Measurements from ENCODE around the gene RSRC1. TPM values are rescaled to one million over a fixed set of nuclear protein-coding genes. Genes with fewer than 3 reads are reported as not detected.

RSRC1 gene
- total RNA-seq, 2 donors from 2014 or later, result 38.7 to 49.6 TPM

DNA sequence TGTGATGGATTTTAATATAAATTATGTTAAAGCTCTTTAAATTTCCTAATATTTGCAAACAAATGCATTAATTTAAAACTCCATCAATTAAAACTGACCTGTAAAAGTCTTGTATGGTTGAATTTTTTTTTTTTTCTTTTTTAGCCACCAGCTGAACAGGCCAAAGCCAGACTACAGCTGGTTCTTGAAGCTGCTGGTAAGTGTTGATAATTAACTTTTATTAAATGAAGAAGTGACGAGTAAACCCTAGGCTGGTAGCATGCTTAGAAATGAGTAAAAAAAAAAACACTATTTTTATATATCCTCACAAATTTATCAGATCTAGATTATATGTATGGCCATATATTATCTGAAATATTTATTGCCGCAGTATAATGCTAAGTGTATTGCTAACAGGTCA lies 244.8 kb downstream of the RSRC1 start:
- Mint-ChIP-seq H3K27me3 (no peaks in the 10 kb centered on the region), H3K36me3 (no peaks in the 10 kb centered on the region), H3K4me3 (no peak overlapping the region), H3K4me1 (ENCODE audit: low read depth in 2 of 2) (peaks cover 19 to 21% of the 10 kb centered on the region in 2 donors), H3K27ac (no peak overlapping the region), H3K9me3 (no peaks in the 10 kb centered on the region)
- ATAC-seq, result no peak
- DNase-seq (ENCODE audit: low spot score), result no peak

DNA sequence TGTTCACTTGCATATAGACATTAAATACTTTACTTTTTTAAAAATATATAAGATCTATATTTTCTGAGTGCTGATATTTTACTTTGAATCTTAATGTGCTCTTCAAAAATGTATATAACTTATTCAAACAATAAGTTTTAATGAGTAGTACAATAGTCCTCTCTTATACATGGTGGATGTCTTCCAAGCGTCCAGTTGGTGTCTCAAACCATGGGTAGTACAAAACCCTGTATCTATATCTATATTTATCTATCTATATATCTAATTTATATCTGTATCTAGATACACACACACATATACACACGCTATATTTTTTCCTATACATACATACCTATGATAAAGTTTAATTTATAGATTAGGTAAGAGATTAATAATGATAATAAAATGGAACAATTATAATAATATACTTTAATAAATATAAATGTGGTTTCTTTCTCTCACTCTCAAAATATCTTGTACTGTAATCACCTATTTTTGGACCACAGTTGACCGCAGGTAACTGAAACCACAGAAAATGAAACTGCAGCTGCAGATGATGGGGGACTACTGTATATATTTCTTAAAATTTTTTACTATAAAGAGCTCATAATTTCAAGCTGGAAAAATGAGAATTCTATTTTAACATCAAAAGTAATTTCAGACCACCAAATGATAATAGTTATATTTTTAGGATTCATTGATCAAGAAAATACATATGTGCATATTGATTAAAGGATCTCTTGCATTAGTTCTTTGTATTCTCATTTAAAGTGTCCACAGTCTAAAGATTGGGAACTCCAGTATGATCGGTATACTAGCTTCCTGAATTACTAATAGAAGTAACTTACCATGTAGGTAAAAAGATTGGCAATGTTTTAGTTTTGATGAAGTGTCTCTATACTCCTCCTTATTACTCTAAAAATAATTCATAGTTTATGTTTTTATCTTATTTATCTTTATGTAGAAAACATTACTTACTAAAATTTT lies 246.0 kb downstream of the RSRC1 start:
- H3K27ac Mint-ChIP-seq, result no peak overlapping the region
- no peak for ATAC-seq
- no peaks in the 10 kb centered on the region for H3K36me3 Mint-ChIP-seq
- H3K9me3 Mint-ChIP-seq, result no peaks in the 10 kb centered on the region
- H3K4me1 Mint-ChIP-seq (ENCODE audit: low read depth in 2 of 2), result peaks cover 19 to 21% of the 10 kb centered on the region in 2 donors
- no peak overlapping the region for H3K4me3 Mint-ChIP-seq
- H3K27me3 Mint-ChIP-seq, result no peaks in the 10 kb centered on the region
- DNase-seq (ENCODE audit: low spot score), result no peak

DNA sequence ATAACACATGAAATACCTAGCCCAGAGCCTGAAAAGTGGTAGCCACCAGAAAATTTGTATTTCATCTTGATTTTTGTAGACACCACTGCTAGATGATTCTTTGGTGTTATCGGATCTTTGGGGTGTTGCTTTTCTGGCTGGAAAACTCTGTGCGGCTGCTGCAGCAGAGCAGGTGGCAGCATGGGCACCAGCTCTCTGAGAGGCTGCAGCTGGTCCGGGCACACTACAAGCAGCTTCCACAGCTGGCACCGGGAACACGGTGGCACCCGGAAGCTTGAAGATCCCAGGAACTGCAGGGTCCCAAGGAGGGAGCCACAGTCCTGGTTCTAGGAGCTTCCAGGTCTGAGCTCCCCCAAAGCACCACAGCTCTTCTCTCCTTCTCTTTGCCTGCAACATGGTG lies 249.4 kb downstream of the RSRC1 start:
- peaks cover 0 to 2% of the 10 kb centered on the region in 2 donors for H3K4me1 Mint-ChIP-seq (ENCODE audit: low read depth in 2 of 2)
- ATAC-seq, result no peak
- no peaks in the 10 kb centered on the region for H3K36me3 Mint-ChIP-seq

DNA sequence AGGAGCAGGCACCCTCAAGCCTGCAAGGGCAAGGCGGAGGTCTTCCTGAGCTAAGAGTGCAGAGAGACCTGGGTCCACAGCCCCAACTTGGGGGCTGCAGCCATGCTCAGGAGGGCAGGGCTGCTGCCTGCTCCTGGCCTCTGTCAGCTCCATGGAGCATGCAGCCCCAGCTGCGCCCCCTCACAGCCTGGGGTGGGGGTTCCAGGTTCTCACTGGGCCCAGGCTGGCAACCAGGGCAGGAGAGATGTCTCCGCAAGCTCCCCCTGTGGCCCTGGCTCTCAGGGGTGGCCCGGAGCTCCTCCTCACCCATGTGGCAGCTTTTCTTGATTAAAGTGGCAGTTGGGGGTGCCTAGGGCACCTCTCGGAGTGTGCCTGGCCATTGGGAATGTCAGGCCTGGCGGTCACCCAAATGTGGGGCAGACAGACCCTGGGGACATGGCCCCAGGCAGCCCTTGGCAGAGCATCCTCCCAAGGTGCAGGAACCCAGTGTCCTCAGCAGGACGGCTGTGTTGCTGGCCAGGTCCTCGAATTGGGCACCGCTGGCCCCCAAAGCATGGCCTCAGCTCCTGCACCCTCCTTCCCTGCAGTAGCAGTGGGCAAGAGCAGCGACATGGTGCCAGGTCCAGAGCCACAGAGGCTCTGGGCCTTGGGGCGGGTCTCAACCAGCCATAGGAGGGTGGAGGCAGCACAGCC lies 251.0 kb downstream of the RSRC1 start:
- no peak overlapping the region for H3K4me3 Mint-ChIP-seq
- DNase-seq (ENCODE audit: low spot score), result no peak
- ATAC-seq, result no peak
- H3K9me3 Mint-ChIP-seq, result no peaks in the 10 kb centered on the region
- H3K27ac Mint-ChIP-seq, result no peak overlapping the region
- H3K4me1 Mint-ChIP-seq (ENCODE audit: low read depth in 2 of 2), result peaks cover 0 to 2% of the 10 kb centered on the region in 2 donors
- H3K36me3 Mint-ChIP-seq, result no peaks in the 10 kb centered on the region
- no peaks in the 10 kb centered on the region for H3K27me3 Mint-ChIP-seq

More for the DNA sequence above, 249.4 kb downstream of the RSRC1 start:
- Mint-ChIP-seq H3K27me3 (no peaks in the 10 kb centered on the region), H3K27ac (no peak overlapping the region), H3K4me3 (no peak overlapping the region), H3K9me3 (no peaks in the 10 kb centered on the region)
- DNase-seq (ENCODE audit: low spot score), result no peak

DNA sequence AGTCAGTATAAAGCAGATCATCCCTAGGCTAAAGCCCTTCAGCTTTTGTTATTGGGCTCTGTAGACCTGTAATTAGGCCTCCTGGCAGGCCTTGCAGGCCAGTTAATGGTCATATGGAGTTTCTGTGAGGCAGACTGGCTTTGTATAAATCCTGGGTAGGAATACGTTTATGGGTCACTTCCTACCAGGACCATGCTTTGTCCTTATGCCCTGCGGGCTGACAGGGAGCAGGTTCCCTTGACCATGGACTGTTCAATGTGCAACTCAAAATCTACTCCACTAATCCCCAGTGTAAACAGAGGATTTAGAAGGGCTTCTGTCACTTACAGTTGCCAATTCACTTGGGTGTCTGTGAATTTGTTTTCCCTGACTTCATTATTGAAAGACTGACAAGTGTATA lies 258.4 kb downstream of the RSRC1 start:
- Mint-ChIP-seq H3K27me3 (no peaks in the 10 kb centered on the region), H3K4me3 (no peak overlapping the region), H3K27ac (no peak overlapping the region), H3K36me3 (peaks cover 8% of the 10 kb centered on the region), H3K9me3 (peaks cover 3% of the 10 kb centered on the region), H3K4me1 (ENCODE audit: low read depth in 2 of 2) (no peaks in the 10 kb centered on the region)
- ATAC-seq, result no peak
- DNase-seq (ENCODE audit: low spot score), result no peak

DNA sequence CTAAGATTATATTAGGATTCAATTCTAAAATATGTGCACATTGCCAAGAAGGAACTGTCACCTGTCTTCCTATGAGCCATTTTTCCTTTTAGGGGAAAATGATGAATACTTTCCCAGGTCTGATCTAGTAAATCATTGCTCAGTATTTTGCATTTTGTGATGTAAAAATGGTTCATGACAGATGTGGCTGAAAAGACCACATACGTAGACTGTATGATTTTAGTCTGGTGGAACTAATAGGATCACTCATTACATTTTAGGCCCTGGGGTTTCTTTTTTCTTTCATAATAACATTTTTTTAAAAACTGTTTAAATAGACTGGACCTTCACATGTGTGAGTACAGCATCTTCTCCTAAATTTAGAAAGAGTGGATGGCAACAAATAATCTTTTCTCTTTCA lies 259.4 kb downstream of the RSRC1 start:
- Mint-ChIP-seq H3K9me3 (peaks cover 3% of the 10 kb centered on the region), H3K27ac (no peak overlapping the region), H3K27me3 (no peaks in the 10 kb centered on the region), H3K36me3 (peaks cover 8% of the 10 kb centered on the region), H3K4me3 (no peak overlapping the region), H3K4me1 (ENCODE audit: low read depth in 2 of 2) (no peaks in the 10 kb centered on the region)
- no peak for DNase-seq (ENCODE audit: low spot score)
- ATAC-seq, result no peak

DNA sequence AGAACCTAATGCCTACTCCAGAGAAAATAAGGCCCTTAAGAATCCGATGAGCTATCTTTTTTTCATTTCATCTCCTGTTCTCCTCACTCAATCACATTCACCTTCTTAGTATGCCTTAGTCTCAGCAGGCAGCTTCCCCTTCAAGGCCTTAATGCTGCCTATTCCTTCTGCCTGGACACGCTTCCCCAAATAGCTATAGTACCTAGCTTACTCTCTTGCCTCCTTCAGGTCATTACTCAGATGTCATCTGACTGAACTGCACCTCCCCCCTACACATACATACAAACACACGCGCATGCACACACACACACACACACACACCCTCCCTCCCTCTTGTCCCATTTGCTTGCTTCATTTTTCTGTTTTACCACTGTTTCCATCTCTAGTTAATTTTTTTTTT lies 269.6 kb downstream of the RSRC1 start:
- H3K4me1 Mint-ChIP-seq (ENCODE audit: low read depth in 2 of 2), result peaks cover 0 to 3% of the 10 kb centered on the region in 2 donors
- H3K36me3 Mint-ChIP-seq, result no peaks in the 10 kb centered on the region
- H3K9me3 Mint-ChIP-seq, result peaks cover 2% of the 10 kb centered on the region
- ATAC-seq, result no peak
- no peak overlapping the region for H3K27ac Mint-ChIP-seq
- H3K4me3 Mint-ChIP-seq, result no peak overlapping the region
- DNase-seq (ENCODE audit: low spot score), result no peak
- H3K27me3 Mint-ChIP-seq, result no peaks in the 10 kb centered on the region

DNA sequence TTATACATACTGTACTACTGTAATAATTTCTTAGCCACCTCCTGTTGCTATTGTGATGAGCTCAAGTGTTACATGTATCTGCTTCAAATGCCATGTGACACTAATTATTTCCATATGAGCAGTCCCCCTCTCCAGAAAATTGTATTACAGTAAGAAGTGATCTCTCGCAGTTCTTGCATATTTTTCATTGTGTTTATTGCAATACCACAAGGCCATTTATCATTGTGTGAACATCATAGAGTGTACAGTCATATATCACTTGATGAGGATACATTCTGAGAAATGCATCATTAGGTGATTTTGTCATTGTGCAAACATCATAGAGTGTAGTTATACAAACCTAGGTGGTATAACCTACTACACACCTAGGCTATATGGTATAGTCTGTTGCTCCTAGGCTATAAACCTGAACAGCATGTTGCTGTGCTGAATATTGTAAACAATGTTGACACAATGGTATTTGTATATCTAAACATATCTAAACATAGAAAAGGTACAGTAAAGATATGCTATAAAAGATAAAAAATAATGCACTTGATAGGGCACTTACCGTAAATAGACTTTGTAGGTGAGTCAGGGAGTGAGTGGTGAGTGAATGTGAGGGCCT lies 271.5 kb downstream of the RSRC1 start:
- Mint-ChIP-seq H3K27ac (no peak overlapping the region), H3K27me3 (no peaks in the 10 kb centered on the region), H3K36me3 (no peaks in the 10 kb centered on the region), H3K4me1 (ENCODE audit: low read depth in 2 of 2) (peaks cover 0 to 3% of the 10 kb centered on the region in 2 donors), H3K9me3 (peaks cover 2% of the 10 kb centered on the region), H3K4me3 (no peak overlapping the region)
- no peak for DNase-seq (ENCODE audit: low spot score)
- ATAC-seq, result no peak

DNA sequence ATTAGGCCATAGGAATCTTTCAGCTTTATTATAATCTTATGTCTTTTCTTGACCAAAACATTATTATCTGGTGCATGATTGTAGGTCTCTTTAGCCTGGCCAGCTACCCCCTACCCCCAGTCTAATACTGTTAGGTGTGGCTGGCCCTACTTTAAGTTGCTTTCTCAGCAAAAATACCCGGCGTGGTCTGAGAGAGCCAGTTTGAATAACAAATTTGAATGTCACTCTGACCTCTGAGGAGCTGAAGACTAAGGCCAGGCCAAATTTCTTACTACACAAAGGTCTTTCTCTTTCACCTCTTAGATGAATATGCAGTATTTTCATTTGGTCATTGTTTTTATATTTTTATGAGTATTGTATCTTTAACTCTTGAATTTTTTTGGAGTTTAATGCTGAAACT lies 272.6 kb downstream of the RSRC1 start:
- Mint-ChIP-seq H3K27ac (no peak overlapping the region), H3K4me3 (no peak overlapping the region), H3K9me3 (peaks cover 2% of the 10 kb centered on the region), H3K36me3 (no peaks in the 10 kb centered on the region), H3K4me1 (ENCODE audit: low read depth in 2 of 2) (peaks cover 0 to 3% of the 10 kb centered on the region in 2 donors), H3K27me3 (no peaks in the 10 kb centered on the region)
- no peak for ATAC-seq
- DNase-seq (ENCODE audit: low spot score), result no peak

DNA sequence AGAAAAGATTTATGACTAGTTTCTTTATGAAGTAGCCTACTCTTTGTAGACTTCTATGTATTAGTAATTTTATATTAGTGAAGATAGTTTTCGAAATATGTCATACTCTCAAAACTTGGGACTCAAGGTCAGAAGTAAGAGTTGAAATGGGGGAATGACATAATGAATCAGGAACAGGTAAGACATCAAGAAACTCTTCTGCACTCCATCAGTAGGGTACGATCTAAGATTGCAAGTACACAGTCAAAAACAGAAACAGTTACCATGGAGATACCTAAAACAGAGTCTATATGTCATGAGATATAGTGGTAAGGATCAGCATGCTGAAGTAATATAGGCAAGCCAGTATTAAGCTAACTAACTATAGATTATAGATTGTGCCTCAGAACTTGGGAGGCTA lies 274.1 kb downstream of the RSRC1 start:
- ATAC-seq (no peak), DNase-seq (ENCODE audit: low spot score) (no peak)
- Mint-ChIP-seq H3K27ac (no peak overlapping the region), H3K4me3 (no peak overlapping the region), H3K4me1 (ENCODE audit: low read depth in 2 of 2) (no peaks in the 10 kb centered on the region), H3K9me3 (peaks cover 2% of the 10 kb centered on the region), H3K36me3 (no peaks in the 10 kb centered on the region), H3K27me3 (no peaks in the 10 kb centered on the region)

DNA sequence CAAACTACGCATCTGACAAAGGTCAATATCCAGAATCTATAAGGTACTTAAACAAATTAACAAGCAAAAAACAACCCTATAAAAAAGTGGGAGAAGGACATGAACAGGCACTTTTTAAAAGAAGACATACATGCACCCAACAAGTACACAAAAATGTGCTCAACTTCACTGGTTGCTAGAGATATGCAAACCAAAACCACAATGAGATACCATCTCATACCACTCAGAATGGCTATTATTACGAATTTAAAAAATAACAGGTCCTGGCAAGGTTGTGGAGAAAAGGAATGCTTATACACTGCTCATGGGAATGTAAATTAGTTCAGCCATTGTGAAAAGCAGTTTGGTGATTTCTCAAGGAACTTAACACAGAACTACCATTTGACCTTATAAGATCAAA lies 285.5 kb downstream of the RSRC1 start:
- H3K4me3 Mint-ChIP-seq, result no peak overlapping the region
- H3K27ac Mint-ChIP-seq, result no peak overlapping the region
- H3K4me1 Mint-ChIP-seq (ENCODE audit: low read depth in 2 of 2), result no peaks in the 10 kb centered on the region
- H3K27me3 Mint-ChIP-seq, result no peaks in the 10 kb centered on the region
- DNase-seq (ENCODE audit: low spot score) (no peak), ATAC-seq (no peak)
- H3K9me3 Mint-ChIP-seq, result peaks cover 14% of the 10 kb centered on the region
- peaks cover 38% of the 10 kb centered on the region for H3K36me3 Mint-ChIP-seq

DNA sequence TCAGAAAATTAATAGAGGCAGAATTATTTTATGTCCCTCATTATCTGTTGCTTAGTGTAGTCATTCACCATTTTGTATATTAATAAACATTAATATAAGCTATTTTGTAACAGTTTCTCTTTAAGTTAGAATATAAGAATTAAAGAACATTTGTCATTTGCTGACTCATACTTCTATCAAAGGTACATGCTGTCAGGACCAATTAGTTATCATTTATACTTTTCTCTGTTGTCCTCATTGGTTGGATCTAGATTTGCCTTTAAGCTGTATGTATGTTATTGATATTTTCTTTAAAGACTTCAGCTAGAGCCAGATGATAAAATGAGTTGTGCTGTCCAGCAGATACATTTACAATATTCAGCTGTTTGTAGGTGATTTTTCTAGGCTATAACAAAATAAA lies 292.7 kb downstream of the RSRC1 start:
- DNase-seq (ENCODE audit: low spot score) (no peak), ATAC-seq (no peak)
- Mint-ChIP-seq H3K9me3 (no peaks in the 10 kb centered on the region), H3K4me1 (ENCODE audit: low read depth in 2 of 2) (no peaks in the 10 kb centered on the region), H3K36me3 (no peaks in the 10 kb centered on the region), H3K27ac (no peak overlapping the region), H3K4me3 (no peak overlapping the region), H3K27me3 (no peaks in the 10 kb centered on the region)

DNA sequence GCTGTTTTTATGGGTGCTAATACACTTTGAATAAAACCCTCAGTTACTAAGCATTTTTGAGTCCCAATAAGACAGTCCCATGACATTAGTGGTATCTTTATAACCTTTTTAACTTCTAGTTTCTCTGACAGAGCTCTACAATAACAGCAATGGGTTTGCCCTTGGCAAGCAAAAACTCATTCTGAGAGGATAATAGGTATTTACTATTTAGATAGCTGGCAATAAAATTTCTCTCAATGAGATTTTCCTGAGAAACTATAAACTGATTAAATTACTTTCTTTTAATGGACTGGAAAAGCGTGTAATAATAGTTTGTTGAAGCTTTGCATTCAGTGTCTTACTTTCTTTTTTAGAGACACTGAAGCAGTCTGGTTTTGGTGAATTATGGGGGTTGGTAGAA lies 293.1 kb downstream of the RSRC1 start:
- H3K4me1 Mint-ChIP-seq (ENCODE audit: low read depth in 2 of 2), result no peaks in the 10 kb centered on the region
- H3K27ac Mint-ChIP-seq, result no peak overlapping the region
- DNase-seq (ENCODE audit: low spot score) (no peak), ATAC-seq (no peak)
- H3K27me3 Mint-ChIP-seq, result no peaks in the 10 kb centered on the region
- H3K4me3 Mint-ChIP-seq, result no peak overlapping the region
- H3K9me3 Mint-ChIP-seq, result no peaks in the 10 kb centered on the region
- no peaks in the 10 kb centered on the region for H3K36me3 Mint-ChIP-seq

DNA sequence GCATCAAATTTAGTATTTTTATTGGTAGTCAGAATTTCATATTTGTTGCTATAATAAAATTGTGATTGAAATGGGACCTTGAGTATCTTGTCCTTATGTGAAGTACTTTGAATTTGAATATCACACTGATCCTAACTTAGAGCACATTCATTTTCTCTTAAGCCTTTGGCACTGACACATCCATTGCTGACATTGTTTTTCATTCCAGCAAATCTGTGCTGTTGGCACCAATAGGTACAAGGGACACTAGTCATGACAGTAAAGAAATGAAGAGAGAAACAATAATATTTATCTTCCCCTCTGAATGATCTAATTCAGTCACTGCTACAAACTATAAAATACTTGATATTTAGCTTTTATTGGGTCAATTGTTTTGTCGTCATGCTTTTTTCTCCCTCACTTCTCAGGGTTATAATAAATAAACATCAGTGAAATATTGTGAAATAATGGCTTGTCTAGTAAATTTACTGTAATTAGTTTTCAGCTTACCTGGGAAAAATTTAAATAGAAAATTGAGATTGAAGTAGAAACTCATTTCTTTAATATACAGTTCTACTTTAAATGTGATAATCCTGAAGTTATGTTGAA lies 294.3 kb downstream of the RSRC1 start:
- no peak for DNase-seq (ENCODE audit: low spot score)
- no peak for ATAC-seq
- Mint-ChIP-seq H3K4me3 (no peak overlapping the region), H3K4me1 (ENCODE audit: low read depth in 2 of 2) (no peaks in the 10 kb centered on the region), H3K36me3 (no peaks in the 10 kb centered on the region), H3K27me3 (no peaks in the 10 kb centered on the region), H3K9me3 (no peaks in the 10 kb centered on the region), H3K27ac (no peak overlapping the region)
